HG03139 (cell line): ENCODE measurements around the gene PFKFB2.

Source experiments
- ATAC-seq: cut with Tn5 transposase; IDR thresholded peaks from one replicate; pipeline ENCODE4 v1.9.1; 2021; ENCODE audit not compliant: unreplicated experiment

The PFKFB2 gene

DNA sequence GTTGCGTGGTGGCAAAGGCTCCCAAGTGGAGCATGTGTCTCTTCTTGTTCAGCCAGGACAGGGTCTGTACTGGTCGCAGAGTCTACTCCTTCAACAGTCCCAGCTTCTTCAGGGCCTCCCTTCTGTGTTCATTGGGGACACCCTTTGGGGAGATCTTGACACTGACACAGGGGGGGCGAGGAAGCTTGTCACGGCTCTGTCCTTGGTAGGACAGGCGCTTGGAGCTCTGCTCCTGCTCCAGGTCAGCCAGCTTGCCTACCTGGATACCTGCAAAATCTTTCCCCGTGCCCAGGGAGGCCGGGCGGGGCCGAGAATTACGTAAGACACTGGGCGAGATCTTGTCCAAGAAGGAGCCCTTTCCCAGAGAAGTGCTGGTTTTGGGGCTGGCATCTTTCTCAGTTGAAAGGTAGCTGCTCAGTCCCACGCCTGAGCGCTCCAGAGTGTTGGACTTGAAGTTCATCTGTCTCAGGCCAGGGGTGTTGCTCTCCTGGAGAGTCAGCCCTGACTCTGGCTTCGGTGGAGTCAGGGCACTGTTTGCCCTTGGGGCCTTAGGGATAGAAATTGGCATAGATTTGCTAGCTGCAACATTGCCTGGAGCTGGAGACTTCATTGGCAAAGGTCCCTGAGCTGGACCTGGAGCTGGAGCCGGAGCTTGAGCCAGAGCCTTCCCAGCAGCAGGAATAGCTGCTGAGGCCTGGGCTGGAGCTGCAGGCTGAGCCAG lies 31.0 kb upstream of the PFKFB2 start:
- ATAC-seq, result no peak

DNA sequence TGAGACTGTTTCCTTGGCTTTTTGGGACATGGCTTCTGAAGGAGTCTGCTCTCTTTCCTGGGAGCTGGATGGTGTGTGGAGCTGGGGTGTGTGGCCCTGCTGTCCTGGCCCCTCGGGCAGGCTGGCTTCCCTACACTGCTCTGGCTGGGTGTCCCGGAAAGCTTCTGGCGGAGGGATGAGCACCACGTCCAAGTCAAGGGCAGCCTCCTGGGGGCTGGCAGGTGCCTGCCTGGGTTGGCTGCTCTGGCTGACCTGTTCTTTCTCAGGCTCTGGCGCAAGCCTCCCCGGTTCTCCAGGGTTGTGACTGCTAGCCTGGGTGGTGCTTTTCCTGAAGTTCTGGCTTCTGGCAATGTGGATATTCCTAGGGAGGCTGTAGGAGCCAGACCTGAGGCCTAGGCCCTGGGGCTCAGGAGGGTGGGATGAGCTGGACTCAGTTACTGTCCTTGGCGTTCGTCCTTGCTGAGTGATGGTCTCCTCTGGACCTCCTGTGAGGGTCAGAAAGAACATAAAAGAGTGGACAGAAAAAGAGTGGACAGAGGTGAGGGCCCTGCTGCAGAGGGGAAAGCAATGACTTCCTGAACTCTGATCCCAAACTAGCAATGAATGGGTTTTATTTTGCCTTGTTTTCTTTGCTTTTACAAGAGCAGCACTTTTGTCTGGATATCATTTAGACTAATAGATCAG lies 29.9 kb upstream of the PFKFB2 start:
- ATAC-seq, result no peak

DNA sequence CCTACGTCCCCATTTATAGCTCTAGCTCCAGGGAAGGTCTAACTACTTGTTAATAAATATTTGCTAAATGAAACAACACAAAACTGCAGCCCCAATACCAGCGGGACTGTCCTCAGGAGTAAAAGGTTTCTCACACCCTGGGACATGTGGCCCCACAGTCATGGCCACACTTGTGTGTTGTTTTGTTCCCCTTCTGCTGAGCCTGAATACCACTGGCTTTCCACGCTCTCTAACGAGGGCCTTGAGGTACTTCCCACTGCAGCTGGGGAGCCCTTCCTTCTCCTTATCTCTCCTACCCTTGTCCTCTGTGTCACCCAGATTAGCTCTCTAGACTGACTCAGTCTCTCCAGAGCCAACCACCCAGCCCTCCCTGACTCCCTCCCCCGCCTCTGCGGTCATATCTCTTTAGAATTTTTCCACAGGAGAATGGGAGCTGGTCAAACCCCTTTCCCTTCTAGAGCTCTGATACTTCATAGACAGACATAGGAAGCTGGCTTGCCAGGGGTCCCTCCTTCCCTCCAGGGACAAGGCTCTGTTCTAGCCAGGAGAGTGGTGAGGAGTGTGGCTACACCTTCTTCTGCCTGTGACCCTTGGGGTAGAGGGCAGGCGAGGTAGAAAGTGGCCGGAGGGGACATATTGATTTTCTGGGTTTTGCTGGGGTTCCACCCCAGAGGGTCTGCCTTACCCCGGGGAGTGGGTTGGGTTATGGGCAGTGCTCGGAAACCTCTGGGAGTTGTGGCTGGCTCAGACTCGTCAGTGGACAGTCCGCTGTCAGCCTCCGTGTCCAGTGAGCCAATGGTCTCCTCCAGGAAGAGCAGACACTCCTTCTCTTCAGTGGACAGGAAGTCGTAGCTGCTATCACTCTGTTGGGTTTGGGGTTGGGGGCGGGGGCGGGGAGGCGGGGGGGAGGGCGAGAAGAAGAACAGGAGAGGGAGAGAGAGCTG lies 28.6 kb upstream of the PFKFB2 start:
- ATAC-seq, result no peak

DNA sequence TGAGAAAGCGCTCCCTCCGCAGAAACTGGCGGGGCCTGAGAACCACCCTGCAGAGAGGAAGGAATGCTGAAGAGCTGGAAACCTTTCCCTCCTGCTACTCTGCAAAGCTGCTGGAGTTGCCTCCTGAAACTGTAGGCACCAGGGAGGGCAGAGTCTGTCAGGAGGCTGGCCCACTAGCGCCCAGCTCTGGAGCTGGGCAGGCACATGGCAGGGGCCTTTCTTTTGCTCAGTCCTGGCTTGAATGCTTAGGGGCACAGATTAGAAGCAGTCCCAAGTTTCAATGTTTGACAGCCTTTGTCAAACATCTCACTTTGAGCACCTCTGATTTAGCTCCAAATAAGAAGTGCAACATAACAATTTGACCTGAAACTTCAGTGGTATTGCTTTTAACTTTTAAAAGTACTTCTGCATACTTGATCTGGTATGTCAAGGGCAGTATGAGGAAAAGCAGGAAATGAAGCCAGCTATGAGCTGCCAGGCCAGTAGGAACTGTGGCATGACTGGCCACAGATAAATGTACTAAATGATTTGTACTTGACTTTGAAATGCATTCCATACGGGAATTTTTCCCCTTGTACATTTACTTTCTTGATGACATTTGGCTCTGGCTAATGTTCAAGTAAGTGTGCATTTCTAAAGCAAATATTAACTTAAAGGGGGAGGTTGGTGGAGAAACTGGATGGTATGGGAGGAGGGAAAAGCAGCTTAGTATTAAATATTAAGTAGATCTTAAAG lies 27.8 kb upstream of the PFKFB2 start:
- ATAC-seq, result no peak

DNA sequence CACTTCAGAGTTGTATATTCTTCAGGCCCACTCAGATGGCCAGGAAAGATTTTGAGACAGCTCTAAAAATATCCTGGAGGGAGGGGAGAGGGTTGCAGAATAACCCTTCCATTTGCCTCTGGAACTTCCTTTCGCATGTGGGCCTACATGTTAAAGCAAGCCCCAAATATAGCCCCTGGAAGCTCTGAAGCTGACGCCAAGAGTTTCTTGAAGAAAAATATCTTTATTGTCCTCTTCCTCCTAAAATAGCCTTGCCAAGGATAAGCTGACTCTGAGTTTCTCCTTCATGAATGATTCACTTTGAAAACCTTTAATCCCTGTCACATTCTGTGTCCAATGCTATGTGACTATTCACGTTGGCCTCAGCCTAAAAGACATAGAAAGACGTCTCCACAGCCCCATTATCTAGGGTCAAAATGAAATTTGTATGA lies 27.0 kb upstream of the PFKFB2 start:
- ATAC-seq, result no peak

DNA sequence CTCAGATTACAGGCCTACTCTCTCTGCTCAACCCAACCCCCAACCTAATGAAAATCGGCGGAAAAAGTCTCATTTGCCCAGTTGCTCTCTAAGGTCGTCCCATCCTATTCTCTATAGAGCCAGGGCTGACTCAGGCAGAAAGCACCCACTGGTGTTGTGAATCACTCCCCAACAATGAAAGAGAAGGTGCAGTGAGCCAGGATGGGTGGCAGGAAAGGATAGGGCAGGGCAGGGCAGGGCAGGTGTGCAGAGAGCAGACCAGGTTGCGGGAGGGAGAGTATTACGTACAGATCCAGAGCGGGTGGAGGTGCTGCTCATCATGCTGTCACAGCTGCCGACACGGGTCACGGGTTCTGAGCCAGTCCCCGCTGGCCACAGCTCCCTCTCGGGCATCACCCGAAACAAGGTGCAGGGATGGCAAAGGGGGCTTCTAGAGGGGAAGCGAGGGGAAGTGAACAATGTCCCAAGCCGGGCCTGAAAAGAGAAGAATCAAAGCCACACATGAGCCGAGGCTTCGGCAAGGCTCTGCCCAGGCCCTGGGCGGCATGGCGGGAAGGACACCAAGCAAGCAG lies 25.8 kb upstream of the PFKFB2 start:
- ATAC-seq, result no peak

DNA sequence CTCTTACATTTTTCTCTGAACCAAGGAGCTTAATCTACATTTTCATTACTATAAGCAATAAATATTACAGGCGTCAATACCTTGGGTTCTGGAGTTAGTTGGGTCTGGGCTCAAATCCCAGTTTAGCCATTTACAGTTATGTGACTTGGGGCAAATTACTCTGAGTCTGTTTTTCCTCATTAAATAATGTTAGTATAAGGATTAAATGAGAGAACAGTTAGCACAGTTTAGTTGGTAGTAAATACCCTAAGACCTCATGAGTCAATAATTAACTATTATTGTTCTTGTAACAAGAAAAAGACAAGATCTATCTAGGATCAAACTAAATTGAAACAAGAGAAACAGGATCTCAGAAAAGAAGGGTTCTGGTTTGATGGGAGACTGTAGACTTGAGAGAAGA lies 25.2 kb upstream of the PFKFB2 start:
- no peak for ATAC-seq

DNA sequence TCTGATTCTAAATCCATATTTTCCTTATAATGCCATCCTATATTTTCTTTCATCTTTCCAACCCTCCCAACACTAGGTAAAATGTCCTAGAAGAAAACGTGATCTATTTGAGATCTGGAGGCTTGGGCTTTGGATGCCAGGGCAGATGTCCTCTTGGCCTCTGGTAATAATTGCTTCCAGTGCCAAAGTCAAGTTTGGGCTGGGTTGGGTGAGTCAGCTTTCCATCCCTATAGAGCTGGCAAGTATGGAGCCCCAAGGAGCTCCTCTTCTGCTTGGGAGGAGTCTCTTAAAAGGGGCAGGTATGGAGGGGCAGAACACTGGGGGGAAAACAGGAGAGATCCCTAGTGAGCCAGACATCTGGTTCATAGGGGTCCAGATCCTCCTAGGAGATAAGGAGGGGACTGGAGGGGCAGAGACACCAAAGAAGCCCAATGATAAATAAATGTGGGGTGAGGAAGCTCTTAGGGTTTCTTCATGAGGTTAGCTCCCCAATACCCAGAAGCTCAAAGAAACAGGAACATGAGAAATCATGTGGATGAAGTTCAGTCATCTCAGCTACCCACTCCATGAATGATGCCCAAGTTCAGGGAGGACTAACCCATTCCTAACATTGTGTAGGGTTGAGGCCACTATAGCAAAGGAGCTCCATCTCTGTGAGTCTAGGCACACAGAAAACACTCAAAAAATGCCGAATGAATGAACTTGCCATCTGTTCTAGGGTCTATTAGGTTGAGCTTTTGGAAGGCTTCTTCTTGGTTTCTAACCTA lies 24.0 kb upstream of the PFKFB2 start:
- no peak for ATAC-seq

DNA sequence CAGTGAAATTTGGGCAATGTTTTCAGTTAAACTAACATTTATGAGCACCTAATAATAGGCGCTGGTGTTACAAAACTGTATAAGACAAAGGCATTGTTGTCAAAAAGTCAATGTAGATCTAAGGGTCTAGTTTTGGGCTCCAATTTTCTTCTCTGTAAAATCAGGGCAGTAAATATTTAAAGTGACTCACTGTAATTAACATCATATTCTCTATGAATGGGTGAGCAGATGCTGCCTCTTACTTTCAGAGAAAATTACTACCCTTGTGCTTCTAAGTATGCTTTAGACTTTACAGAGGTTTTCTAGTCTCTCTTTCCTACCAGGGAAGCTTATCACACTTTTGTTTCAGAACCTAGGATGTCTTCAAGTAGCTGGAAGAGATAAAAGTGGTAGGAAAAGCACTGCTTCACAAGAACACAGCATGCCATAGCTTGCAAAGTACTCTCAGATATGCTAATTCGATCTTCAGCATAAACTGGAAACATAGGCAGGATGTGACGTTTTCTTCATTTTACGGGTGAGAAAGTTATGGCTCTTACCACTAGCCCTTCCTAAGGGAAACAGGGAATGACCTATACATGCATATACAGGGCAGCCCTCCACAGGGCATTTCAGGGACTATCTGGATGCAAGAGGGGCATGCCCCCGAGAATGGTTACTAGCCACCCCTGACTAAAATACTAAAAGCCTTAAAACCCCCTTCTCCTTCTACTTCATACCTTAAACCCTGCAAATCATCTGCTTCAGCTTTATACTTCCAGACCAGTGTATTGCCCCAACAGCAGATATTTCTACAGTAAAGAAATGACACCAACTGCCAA lies 23.2 kb upstream of the PFKFB2 start:
- no peak for ATAC-seq

DNA sequence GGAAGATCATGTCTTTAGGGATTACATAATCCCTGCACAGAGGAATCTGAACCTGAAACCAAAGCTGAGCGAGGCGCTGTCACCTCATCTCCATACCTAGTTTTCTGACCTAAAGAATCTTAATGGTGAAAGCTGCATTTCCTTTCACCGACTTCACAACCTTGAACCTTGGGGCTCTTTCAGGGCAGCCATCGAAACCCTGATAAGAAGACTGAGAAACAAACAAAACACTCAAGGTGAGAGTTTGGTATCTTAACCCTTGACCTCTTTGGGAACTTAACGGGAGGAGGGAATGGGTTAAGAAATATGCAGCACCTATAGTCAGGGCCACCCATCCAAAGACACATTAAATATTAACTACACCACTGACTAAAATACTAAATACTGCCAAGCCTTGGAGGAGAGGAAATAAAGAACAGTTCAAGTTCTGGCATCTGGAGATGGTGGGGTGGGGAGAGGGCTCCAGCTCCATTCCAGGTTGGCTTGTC lies 22.5 kb upstream of the PFKFB2 start:
- no peak for ATAC-seq

DNA sequence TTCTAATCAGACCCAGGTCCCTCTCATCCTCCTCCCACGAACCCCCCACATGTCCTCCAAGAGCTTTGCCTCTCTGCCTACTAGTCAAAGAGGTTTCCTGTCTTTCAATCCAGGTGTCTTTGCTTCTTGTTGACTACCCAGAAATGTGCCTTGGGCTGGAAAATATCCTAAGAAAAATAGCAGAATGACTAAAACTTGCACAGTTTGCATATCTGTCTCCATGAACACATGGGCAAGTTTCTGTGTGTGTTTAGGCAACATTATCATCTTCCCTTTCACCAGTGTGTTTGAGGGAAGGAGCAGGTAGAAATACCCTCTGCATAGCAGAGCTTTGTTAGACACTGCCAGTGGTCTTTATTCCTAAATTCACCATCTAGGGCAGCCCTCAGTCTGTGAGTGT lies 22.1 kb upstream of the PFKFB2 start:
- no peak for ATAC-seq

DNA sequence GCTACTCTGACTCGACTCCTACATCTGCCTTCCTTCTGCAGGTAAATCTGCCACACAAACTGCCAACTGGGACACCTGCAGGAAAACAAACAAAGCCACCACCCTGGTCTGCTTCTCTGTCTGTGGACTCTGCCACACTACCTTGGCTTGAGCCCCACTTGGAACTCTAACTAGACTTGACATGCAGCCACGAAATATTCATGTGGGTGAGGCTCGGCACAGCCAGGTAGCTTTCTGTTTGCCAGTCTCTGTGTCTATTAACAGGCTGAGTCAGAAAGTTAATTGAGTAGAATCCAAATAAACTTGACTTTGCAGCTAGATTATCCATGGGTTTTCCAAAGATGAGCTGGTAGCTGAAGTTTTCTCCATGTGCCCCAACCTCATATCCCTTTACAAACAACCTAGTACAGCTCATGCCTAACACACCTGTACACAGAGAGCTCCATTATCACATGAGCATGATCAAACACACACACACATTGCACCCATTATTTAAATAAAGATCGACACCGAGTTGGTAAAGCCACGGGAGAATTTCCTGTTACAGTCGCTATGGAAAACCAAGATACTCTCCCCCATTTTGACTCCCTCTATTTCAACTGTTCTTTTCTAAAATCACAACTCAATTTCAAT lies 21.3 kb upstream of the PFKFB2 start:
- ATAC-seq, result no peak

DNA sequence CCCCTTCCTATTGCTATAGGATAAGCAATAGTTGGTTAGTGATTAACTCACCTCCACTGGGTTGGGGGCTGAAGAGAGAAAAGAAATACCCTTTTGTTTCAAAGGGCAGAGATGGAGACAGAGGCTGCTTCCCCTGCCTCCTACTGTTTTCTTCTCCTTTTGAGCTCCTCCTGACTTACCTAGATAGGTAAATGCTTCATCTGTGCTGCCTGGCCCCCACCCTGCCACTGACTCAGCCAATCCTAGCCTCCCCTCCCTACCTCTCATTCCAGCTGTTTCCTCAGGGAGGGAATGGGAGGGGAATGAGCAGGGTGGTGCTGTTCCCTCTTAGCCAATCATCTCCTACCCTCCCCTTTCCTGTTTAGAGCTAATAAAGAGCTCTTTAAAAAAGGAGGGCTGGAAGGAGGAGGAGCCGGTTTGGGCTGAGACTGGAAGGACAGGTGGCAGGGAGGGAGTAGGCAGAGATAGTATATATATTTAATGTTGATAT lies 20.5 kb upstream of the PFKFB2 start, which contains the start of gene C1orf116:
Gene C1orf116, minus strand, starts transcription at position 229 of the 490 bp plus-strand sequence. CDS start 5,158 bp downstream, outside the sequence.
- no peak for ATAC-seq

DNA sequence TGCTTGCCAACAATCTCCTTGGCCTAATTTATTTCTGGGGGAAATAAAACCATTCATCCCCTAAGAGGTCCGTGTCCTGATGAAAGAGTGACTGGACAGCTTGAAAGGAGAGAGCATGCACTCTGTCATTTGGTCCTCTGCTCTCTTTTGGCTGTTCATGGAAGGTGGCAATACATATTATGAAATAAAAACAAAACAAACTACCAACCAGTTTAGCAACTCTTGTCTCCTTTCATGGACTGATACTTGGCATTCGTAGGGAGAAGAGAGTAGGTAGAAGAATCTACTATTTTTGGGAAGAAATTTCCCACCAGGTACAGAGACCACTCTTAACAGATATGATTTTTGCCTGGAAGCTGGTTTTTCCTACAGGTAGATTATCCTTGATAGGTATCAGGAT lies 19.8 kb upstream of the PFKFB2 start:
- no peak for ATAC-seq

DNA sequence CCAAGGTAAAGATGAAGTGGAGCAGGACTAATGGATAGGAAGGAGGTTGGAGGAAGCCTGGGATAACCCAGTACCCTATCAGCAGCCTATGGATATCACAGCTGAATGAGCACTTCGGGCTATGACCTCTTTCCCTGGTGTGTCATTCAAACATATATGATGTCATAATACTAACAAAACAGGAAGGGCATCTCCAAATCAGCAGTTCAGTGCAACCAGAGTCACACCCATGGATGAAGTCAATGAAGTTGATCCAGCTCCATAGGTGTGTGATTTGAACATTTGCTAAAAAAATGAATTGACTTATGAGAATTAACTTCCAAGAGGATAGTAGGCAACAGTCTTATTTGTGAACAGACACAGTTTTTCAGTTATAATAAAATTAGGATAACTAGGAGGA lies 18.9 kb upstream of the PFKFB2 start:
- ATAC-seq, result no peak

DNA sequence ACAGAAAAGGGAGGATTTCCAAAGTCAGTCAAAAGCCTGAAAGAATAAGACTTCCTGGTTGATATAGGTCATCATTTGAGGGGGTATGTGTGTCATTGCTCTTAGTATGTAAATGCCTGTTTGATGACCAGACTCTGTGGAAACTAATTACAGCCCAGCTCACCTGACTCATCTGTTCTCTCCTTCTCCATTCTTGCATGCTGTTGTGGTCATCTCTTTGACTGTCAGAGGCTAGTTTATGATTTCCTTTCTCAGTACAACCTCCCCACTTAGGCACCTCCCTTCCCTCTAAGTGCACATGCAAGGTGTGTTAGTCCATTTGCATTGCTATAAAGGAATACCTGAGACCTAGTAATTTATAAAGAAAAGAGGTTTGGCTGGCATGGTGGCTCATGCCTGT lies 18.1 kb upstream of the PFKFB2 start:
- no peak for ATAC-seq

DNA sequence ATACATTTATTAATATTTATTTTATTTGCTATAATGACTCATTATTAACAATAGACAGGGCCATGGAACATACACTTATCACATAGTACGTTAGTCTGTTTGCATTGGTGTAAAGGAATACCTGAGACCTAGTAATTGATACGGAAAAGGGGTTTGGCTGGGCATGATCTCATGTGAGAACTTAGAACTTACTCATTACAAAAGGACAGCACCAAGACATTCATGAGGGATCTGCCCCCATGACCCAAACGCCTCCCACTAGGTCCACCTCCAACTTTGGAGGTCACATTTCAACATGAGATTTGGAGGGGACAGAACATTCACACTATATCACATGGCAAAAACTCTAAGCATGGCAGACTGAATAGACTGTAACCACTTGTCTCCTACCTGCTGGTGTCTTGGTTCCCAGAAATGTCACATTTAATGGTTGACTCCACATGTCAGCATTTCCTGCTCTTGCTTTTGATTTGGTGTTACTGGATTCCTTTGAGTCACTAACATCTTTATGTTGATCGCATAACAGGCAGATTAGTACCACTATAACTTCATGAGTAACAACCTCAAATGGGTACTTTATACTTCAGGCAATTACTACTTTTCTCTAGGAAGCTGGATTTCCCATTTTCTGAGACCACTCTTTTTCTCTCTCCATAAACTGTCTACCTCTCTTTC lies 17.1 kb upstream of the PFKFB2 start:
- ATAC-seq, result no peak

DNA sequence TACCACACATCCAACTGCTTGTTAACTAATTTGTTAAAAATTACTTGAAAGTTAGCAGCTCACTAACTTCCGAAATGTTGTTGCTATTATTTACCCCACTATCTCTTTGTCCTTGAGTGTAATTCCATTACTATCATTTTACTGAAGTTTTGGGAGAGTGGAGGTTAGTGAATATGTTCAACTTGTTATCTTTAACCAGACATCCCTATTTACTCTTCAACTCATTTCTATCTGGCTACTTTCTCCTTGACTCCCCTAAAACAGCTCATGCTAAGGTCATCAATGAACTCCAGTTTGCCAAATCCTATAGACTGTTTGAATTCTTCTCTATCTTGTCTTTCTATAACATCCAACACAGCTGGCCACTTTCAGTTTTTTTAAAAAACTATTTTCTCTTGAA lies 16.2 kb upstream of the PFKFB2 start:
- no peak for ATAC-seq
